Thyroid gland (tissue), 4 donors: ENCODE results near the gene BGN. TPM values are rescaled to one million over a fixed set of nuclear protein-coding genes. Genes with fewer than 3 reads are reported as not detected.
A peak's percentile ranks its signal among the peaks of the same experiment; 100 is the strongest.

Experiments used
- DNase-seq, 2 donors: peaks; one replicate each; pipeline ENCODE4 v3.0.0-alpha.2; 2019
- H3K27ac ChIP-seq, 3 donors: fragments of 200-600 bp; sonication (generic); 1 replicate in 2 of 3; 2 replicates in 1 of 3; pipeline ENCODE4 v1.5.1; 2016 to 2019; ENCODE audit warnings: mild to moderate bottlenecking in 1 of 3, moderate library complexity in 1 of 3
- H3K27me3 ChIP-seq: fragments of 200-600 bp; sonication (generic); one replicate; pipeline ENCODE4 v1.5.1; 2019
- H3K36me3 ChIP-seq, 2 donors: fragments of 200-600 bp; sonication (generic); one replicate each; pipeline ENCODE4 v1.5.1; 2016 to 2019
- H3K4me1 ChIP-seq, 2 donors: fragments of 200-600 bp; sonication (generic); one replicate each; pipeline ENCODE4 v1.5.1; 2017 to 2019
- H3K4me3 ChIP-seq, 3 donors: fragments of 200-600 bp; sonication (generic); replicated peaks in 1 of 3; 1 replicate in 2 of 3; 2 replicates in 1 of 3; pipeline ENCODE4 v1.5.1; 2016; ENCODE audit warnings: mild to moderate bottlenecking in 1 of 3
- H3K9me3 ChIP-seq: fragments of 200-600 bp; sonication (generic); one replicate; pipeline ENCODE4 v1.5.1; 2017
- POLR2A ChIP-seq, 2 donors: fragments of 450-650 bp; IDR thresholded peaks; one replicate each; pipeline ENCODE4 v1.6.1; 2017; ENCODE audit warnings: antibody characterized with exemption in 2 of 2, mild to moderate bottlenecking in 2 of 2, moderate library complexity in 1 of 2
- WGBS, 2 donors: methylation state at CpG; one replicate each; pipeline ENCODE4 v1.1.5; 2017; 5-methylcytosine and 5-hydroxymethylcytosine counted together
- intact Hi-C: fragments of 100-400 bp; cut with DNase I; formaldehyde crosslinking; loops from one replicate; pipeline ENCODE4 v1.15.1; 2023
- total RNA-seq, 4 donors: library from RNA; depleted of rRNA; stranded (reverse); fragments of >200 nt; gene quantifications; one replicate each; pipeline ENCODE4 v1.2.3, GENCODE V29; 2016
- TF ChIP-seq, protein P1 (sequence below), 6 experiments: fragments of 200-600 bp in 3 of 6; fragments of 450-650 bp in 3 of 6; sonication (generic) in 3 of 6; IDR thresholded peaks; one replicate each; pipeline ENCODE4 v1.5.1; 2016 to 2019; ENCODE audit warnings: antibody characterized with exemption in 6 of 6, mild to moderate bottlenecking in 2 of 6, inconsistent platforms in 1 of 6, moderate library complexity in 1 of 6

BGN gene
- total RNA-seq, 4 donors from 2014 or later = 51.0 to 84.0 (median 68.6) TPM

DNA sequence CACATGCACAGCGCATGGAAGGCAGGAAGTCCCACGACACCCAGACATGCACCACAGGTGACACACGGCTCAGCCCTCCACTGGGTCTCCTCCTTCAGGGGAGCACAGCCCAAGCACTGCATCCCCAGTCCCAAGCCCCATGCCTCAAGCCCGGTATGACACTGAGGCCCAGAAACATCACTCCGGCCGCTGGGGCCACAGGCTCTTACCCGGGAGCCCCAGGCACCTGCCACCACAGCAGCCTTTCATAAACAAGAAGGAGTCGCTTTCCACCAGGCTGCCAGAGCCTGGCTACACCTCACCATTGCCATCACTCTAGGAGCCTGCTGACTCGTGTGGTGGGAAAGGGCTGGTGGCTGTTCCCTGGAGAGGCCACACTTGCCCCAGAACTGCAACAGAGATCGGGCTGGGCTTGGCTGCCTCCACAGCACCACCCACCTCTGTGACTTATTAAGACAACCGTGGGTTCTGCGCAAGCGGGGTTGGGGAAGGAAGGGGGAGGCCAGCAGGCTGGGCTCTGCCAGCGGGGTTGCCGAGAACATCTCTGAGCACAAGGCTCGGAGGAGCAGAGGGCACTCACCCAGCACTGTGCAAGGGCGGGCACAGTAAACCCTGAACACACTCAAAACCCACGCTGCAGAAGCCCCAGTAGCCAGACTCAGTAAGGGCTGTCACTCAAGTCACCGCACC, 28.9 kb upstream of the BGN start:
- Histone ChIP-seq H3K27me3 (no peaks in the 10 kb centered on the region), H3K4me3 (no peak overlapping the region), H3K36me3 (no peaks in the 10 kb centered on the region), H3K9me3 (no peaks in the 10 kb centered on the region), H3K4me1 (peaks cover 17 to 29% of the 10 kb centered on the region in 2 donors), H3K27ac (no peak overlapping the region)
- WGBS, 2 donors = 90 to 95% methylated on average over 4 to 7 of the region's 19 CpGs
- intact Hi-C loops = no loop called here
- no peak for DNase-seq
- TF ChIP-seq, protein P1, sequence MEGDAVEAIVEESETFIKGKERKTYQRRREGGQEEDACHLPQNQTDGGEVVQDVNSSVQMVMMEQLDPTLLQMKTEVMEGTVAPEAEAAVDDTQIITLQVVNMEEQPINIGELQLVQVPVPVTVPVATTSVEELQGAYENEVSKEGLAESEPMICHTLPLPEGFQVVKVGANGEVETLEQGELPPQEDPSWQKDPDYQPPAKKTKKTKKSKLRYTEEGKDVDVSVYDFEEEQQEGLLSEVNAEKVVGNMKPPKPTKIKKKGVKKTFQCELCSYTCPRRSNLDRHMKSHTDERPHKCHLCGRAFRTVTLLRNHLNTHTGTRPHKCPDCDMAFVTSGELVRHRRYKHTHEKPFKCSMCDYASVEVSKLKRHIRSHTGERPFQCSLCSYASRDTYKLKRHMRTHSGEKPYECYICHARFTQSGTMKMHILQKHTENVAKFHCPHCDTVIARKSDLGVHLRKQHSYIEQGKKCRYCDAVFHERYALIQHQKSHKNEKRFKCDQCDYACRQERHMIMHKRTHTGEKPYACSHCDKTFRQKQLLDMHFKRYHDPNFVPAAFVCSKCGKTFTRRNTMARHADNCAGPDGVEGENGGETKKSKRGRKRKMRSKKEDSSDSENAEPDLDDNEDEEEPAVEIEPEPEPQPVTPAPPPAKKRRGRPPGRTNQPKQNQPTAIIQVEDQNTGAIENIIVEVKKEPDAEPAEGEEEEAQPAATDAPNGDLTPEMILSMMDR (IDR thresholded peaks at IDR 0.05) = no peak
- no peak for TF ChIP-seq POLR2A (IDR thresholded peaks at IDR 0.05)

DNA sequence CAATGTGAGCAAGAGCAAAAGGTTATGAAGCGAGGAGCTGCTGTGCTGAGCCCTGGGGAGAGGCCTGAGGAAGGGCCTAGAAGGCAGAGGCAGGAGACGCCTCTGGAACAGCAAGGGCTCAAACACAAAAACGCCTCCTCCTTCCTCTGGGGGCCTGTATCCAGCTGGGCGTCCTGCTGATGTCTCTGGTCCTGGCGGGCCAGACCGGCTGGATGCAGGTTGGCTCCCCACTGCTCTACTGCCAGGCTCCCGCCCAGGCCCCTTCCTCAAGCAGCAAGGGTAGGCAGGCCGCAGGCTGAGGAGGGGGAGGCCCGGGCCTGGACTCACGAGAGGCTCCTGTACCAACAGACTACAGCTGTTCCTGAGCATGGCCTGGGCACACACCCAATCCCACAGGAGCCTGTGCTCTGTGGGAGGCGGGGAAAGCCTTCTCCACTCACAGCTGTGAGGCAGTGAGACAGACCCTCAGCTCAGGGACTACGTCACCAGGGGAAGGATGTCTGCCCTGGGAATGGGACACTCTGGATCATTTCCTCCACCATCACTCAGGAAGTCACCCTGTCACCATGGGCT, 26.7 kb upstream of the BGN start:
- Histone ChIP-seq H3K4me3 (no peak overlapping the region), H3K36me3 (no peaks in the 10 kb centered on the region), H3K9me3 (no peaks in the 10 kb centered on the region), H3K27me3 (no peaks in the 10 kb centered on the region), H3K4me1 (peaks cover 17 to 19% of the 10 kb centered on the region in 2 donors), H3K27ac (no peak overlapping the region)
- DNase-seq = peak in 1 of 2 donors; percentile 44
- intact Hi-C loops = no loop called here
- 91 to 97% methylated on average over 5 to 6 of the region's 12 CpGs for WGBS, 2 donors
- no peak for TF ChIP-seq POLR2A (IDR thresholded peaks at IDR 0.05)
- TF ChIP-seq, protein P1 (IDR thresholded peaks at IDR 0.05) = no peak

DNA sequence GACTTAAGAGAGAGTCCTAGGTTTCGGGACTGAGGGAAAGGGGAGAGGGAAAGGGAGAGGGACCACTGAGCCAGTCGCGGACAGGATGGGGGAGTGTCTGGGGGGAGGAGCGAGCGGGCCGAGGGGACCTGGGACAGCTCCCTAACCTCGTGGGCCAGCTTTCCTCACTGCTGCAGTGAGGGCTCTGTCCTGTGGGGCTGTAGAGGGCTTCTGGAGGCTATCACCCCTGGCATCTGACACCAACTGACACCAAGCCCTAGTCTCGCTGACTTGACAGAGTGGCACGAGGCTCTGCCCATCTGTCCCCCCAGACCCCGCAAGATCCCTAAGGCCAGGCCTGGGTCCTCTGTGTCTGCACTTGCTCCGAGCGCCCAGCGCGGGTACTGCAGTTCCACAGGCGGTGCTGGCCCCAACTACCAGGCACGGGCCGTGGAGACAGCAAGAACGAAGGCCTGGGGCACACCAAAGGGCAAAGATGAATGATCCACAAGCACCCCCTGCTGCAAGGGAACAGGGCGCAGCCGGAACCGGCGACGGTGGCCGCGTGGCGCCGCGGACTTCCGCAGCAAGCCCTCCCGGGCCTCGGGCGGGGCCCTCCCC, 24.9 kb upstream of the BGN start:
- Histone ChIP-seq H3K4me1 (peaks cover 9 to 11% of the 10 kb centered on the region in 2 donors), H3K9me3 (no peaks in the 10 kb centered on the region), H3K36me3 (no peaks in the 10 kb centered on the region), H3K4me3 (peak overlapping the region; percentile 32 to 39 (median 33)), H3K27ac (no peak overlapping the region), H3K27me3 (no peaks in the 10 kb centered on the region)
- no peak for TF ChIP-seq POLR2A (IDR thresholded peaks at IDR 0.05)
- TF ChIP-seq, protein P1 (IDR thresholded peaks at IDR 0.05) = peak in 1 of 6 experiments; percentile 5
- WGBS, 2 donors = 2% methylated on average over 7 to 9 of the region's 32 CpGs
- DNase-seq = peak; percentile 40 to 43
- intact Hi-C loops = no loop called here

DNA sequence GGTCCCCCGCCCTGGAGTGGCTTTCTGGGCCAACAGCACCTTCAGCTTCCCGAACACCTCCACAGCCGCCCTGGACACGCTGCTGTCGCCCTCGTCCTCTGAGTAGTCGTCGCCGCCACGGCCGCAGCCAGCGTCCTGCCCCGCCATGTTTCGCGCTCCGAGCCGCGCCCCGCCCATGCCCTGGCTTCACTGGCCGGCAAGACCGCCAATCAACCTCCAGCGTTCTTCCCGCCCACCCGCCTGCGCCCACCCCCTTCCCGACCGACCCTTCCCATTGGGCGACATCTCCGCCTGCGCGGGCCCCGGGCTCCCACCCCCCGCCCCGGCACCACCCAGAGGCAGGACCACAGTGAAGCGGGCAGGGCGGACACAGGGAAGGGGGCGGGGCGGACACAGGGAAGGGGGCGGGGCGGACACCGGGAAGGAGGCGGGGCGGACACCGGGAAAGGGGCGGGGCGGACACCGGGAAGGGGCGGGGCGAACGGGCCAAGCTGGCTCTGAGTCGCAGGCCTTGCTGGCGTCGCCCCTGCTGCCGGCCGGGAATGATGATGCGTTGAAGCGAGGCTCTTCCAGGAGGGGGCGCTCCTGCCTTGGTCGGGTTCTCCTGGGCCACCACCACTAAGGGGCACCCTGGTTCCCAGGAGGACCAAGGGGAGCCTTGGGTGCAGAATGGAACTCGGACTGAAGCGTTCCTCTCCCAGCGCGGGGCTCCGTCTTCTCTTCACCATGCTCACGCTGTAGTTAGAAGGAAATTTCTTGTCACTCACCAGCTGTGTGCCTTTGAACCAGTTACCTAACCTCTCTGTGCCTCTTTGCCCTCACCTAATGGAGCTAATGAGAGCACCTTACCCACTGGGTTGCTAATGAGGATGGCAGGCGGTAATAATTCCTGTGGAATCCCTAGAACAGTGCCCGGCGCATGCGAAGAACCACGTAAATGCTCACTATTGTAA, 24.1 kb upstream of the BGN start, which contains the start of gene HAUS7:
HAUS7 (minus strand) TSS at position 166 of the 953 bp plus-strand sequence; CDS start at position 147, 19 bp downstream.
- no peaks in the 10 kb centered on the region for H3K9me3 ChIP-seq
- TF ChIP-seq, protein P1 (IDR thresholded peaks at IDR 0.05) = peak in 4 of 6 experiments; percentile 54 to 58 (median 56)
- peak in 1 of 2 donors; percentile 35 for TF ChIP-seq POLR2A (IDR thresholded peaks at IDR 0.05)
- H3K4me3 ChIP-seq = peak within 1 kb of the TSS; percentile 32 to 39 (median 33)
- peak within 1 kb of the TSS in 1 of 3 donors; percentile 31 for H3K27ac ChIP-seq
- H3K36me3 ChIP-seq = no peaks in the 10 kb centered on the region
- H3K27me3 ChIP-seq = no peaks in the 10 kb centered on the region
- intact Hi-C loops = no loop called here
- DNase-seq = peak; percentile 82 to 84
- WGBS, 2 donors = 22 to 60% methylated on average over 10 to 14 of the region's 70 CpGs
- H3K4me1 ChIP-seq = peaks cover 9 to 15% of the 10 kb centered on the region in 2 donors
